ENCODE measurements around the gene CFAP92. TPM values are rescaled to one million over a fixed set of nuclear protein-coding genes. Genes with fewer than 3 reads are reported as not detected.
A peak's percentile ranks its signal among the peaks of the same experiment; 100 is the strongest.

Gene CFAP92
- total RNA-seq, 1 donor from 2014 or later = 0.52 TPM

- Histone ChIP-seq H4K20me1 (ENCODE audit: insufficient read depth, low read length) (peaks cover 7% of the 10 kb centered on the region), H3K9me3 (ENCODE audit: insufficient read depth, low read depth, low read length) (no peaks in the 10 kb centered on the region), H3K4me1 (ENCODE audit: insufficient read depth, low read length) (peaks cover 2% of the 10 kb centered on the region), H2AFZ (ENCODE audit: low read depth, low read length) (no peak overlapping the region), H3K4me3 (ENCODE audit: insufficient read depth, low read depth, low read length) (no peak overlapping the region), H3K27ac (ENCODE audit: low read depth, low read length) (no peak overlapping the region), H3K79me2 (ENCODE audit: insufficient read depth, low read length) (no peaks in the 10 kb centered on the region), H3K36me3 (ENCODE audit: insufficient read depth, low read length) (no peaks in the 10 kb centered on the region), H3K27me3 (ENCODE audit: insufficient read depth, low read length) (peaks cover 67% of the 10 kb centered on the region), H3K9ac (ENCODE audit: low read length) (no peak overlapping the region), H3K4me2 (ENCODE audit: low read length) (peak overlapping the region; percentile 76)
- no peak overlapping the region for H3K27ac Mint-ChIP-seq (ENCODE audit: unreplicated experiment)
- no peaks in the 10 kb centered on the region for H3K36me3 Mint-ChIP-seq (ENCODE audit: low read depth, unreplicated experiment)
- H3K4me1 Mint-ChIP-seq (ENCODE audit: low read depth, unreplicated experiment) = peaks cover 10% of the 10 kb centered on the region
- H3K4me3 Mint-ChIP-seq (ENCODE audit: unreplicated experiment) = peak overlapping the region; percentile 35
- peak; percentile 81 for TF ChIP-seq EZH2 (IDR thresholded peaks at IDR 0.05; ENCODE audit: insufficient read depth, low read length)
- TF ChIP-seq, protein P1, sequence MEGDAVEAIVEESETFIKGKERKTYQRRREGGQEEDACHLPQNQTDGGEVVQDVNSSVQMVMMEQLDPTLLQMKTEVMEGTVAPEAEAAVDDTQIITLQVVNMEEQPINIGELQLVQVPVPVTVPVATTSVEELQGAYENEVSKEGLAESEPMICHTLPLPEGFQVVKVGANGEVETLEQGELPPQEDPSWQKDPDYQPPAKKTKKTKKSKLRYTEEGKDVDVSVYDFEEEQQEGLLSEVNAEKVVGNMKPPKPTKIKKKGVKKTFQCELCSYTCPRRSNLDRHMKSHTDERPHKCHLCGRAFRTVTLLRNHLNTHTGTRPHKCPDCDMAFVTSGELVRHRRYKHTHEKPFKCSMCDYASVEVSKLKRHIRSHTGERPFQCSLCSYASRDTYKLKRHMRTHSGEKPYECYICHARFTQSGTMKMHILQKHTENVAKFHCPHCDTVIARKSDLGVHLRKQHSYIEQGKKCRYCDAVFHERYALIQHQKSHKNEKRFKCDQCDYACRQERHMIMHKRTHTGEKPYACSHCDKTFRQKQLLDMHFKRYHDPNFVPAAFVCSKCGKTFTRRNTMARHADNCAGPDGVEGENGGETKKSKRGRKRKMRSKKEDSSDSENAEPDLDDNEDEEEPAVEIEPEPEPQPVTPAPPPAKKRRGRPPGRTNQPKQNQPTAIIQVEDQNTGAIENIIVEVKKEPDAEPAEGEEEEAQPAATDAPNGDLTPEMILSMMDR (IDR thresholded peaks at IDR 0.05; ENCODE audit: insufficient read depth, low read depth, low read length) = no peak
- DNase-seq (ENCODE audit: low read depth) = no peak
- FAIRE-seq = no peak
- no peaks in the 10 kb centered on the region for H3K9me3 Mint-ChIP-seq (ENCODE audit: unreplicated experiment)
- peaks cover 57% of the 10 kb centered on the region for H3K27me3 Mint-ChIP-seq (ENCODE audit: low read depth, unreplicated experiment)
These were observed 8.1 kb upstream of the CFAP92 start for GRCh38 chr3:129001806-129002572.

DNA sequence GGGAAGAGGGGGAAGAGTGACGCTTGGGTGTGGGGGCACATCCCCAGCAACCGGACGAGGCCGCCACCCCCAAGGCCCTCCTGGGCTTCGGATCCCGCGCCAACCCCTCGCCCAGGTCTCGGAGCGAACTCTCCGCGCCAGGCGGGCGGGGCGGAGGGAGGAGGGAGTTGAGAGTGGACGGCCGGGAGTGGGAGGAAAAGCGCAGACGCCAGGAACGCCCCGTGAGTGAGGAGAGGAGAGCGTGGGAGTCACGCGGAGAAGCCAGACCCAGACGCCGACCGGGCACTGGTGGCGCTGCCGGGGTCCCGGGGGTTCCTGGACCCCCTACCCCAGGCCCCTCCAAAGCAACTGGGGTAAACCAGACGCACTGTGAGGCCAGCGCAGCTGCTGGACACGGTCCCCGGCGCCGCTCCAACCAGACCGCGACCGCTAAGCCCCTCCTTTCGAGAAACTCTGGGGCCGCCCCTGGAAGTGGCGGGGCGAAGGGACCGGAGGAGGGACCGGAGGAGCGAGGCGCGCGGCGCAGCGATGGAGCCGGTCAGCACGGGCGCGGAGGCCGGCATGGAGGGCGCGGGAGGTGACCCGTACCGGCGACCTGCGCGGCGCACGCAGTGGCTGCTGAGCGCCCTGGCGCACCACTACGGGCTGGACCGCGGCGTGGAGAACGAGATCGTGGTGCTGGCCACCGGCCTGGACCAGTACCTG is 7.4 kb upstream of the CFAP92 start, which contains the start of gene EFCC1:
Gene EFCC1, plus strand, starts transcription at position 204 of the 705 bp plus-strand sequence. Its CDS starts 325 bp downstream, at position 529.
- no peaks in the 10 kb centered on the region for H3K36me3 Mint-ChIP-seq (ENCODE audit: low read depth, unreplicated experiment)
- Histone ChIP-seq H3K27me3 (ENCODE audit: insufficient read depth, low read length) (peaks cover 63% of the 10 kb centered on the region), H3K4me3 (ENCODE audit: insufficient read depth, low read depth, low read length) (no peak within 1 kb of the TSS), H3K9ac (ENCODE audit: low read length) (no peak within 1 kb of the TSS), H3K36me3 (ENCODE audit: insufficient read depth, low read length) (no peaks in the 10 kb centered on the region), H3K9me3 (ENCODE audit: insufficient read depth, low read depth, low read length) (no peaks in the 10 kb centered on the region), H4K20me1 (ENCODE audit: insufficient read depth, low read length) (peaks cover 7% of the 10 kb centered on the region), H3K4me2 (ENCODE audit: low read length) (peak within 1 kb of the TSS; percentile 76), H3K4me1 (ENCODE audit: insufficient read depth, low read length) (peaks cover 2% of the 10 kb centered on the region), H3K27ac (ENCODE audit: low read depth, low read length) (no peak within 1 kb of the TSS), H2AFZ (ENCODE audit: low read depth, low read length) (peak within 1 kb of the TSS; percentile 56), H3K79me2 (ENCODE audit: insufficient read depth, low read length) (no peaks in the 10 kb centered on the region)
- H3K27me3 Mint-ChIP-seq (ENCODE audit: low read depth, unreplicated experiment) = peaks cover 51% of the 10 kb centered on the region
- no peak for DNase-seq (ENCODE audit: low read depth)
- H3K27ac Mint-ChIP-seq (ENCODE audit: unreplicated experiment) = no peak within 1 kb of the TSS
- TF ChIP-seq, protein P1 (IDR thresholded peaks at IDR 0.05; ENCODE audit: insufficient read depth, low read depth, low read length) = no peak
- peak; percentile 83 for TF ChIP-seq EZH2 (IDR thresholded peaks at IDR 0.05; ENCODE audit: insufficient read depth, low read length)
- no peak for FAIRE-seq
- peak within 1 kb of the TSS; percentile 60 for H3K4me3 Mint-ChIP-seq (ENCODE audit: unreplicated experiment)
- no peaks in the 10 kb centered on the region for H3K9me3 Mint-ChIP-seq (ENCODE audit: unreplicated experiment)
- H3K4me1 Mint-ChIP-seq (ENCODE audit: low read depth, unreplicated experiment) = peaks cover 10% of the 10 kb centered on the region
